IMR-90 (cell line): ENCODE measurements around the gene KRTAP12-4. TPM values are rescaled to one million over a fixed set of nuclear protein-coding genes. Genes with fewer than 3 reads are reported as not detected.

Experiments used
- ATAC-seq: fragments of 200-7000 bp; cut with Tn5 transposase; 2 replicates; pipeline ENCODE4 v1.9.1; 2020; ENCODE audit warnings: low read depth, mild to moderate bottlenecking, moderate library complexity
- BruUV-seq: library from RNA; stranded (reverse); fragments of 400-500 nt; replicated peaks from 2 replicates; lab custom pipeline; 2021; lab: Mats Ljungman, UMichigan
- CTCF ChIA-PET: fragments of 300-600 bp; formaldehyde crosslinking; extraction: SDS; loops from one replicate; lab custom pipeline; 2021; ENCODE audit warnings: antibody characterized with exemption; lab: Yijun Ruan, JAX
- POLR2A ChIA-PET: fragments of 300-600 bp; sonication (Branson Sonifier 250); formaldehyde crosslinking; loops from one replicate; lab custom pipeline; 2022; ENCODE audit warnings: antibody characterized with exemption; ENCODE audit not compliant: unreplicated experiment; lab: Charles Lee
- DNase-seq: peaks from one replicate; pipeline ENCODE4 v3.0.0; 2013
- H2AFZ ChIP-seq: replicated peaks from 2 replicates; pipeline ENCODE3; 2013; ENCODE audit warnings: low read length, mild to moderate bottlenecking; ENCODE audit not compliant: poor library complexity
- H2AK5ac ChIP-seq: 2 replicates; pipeline ENCODE4 v1.6.1; 2013; ENCODE audit warnings: low read depth, low read length, inconsistent platforms
- H2AK9ac ChIP-seq: replicated peaks from 2 replicates; pipeline ENCODE3; 2013; ENCODE audit warnings: mild to moderate bottlenecking, low read depth, low read length, moderate library complexity; ENCODE audit not compliant: poor library complexity
- H2BK120ac ChIP-seq: 2 replicates; pipeline ENCODE4 v1.6.1; 2013; ENCODE audit warnings: low read depth, low read length, inconsistent platforms
- H2BK15ac ChIP-seq: 3 replicates; pipeline ENCODE4 v1.6.1; 2013; ENCODE audit warnings: low read depth, low read length, inconsistent platforms
- H2BK20ac ChIP-seq: 2 replicates; pipeline ENCODE4 v1.6.1; 2013; ENCODE audit warnings: low read depth, mild to moderate bottlenecking, inconsistent platforms, low read length, moderate library complexity
- H2BK5ac ChIP-seq: 2 replicates; pipeline ENCODE4 v1.6.1; 2013; ENCODE audit warnings: mild to moderate bottlenecking, low read depth, low read length, inconsistent platforms; ENCODE audit not compliant: poor library complexity, severe bottlenecking
- H3K14ac ChIP-seq: replicated peaks from 2 replicates; pipeline ENCODE4 v1.6.1; 2013; ENCODE audit warnings: low read depth, low read length, inconsistent platforms
- H3K18ac ChIP-seq: 2 replicates; pipeline ENCODE4 v1.6.1; 2013; ENCODE audit warnings: low read depth, low read length, control low read depth
- H3K23ac ChIP-seq: 2 replicates; pipeline ENCODE4 v1.6.1; 2013; ENCODE audit warnings: low read depth, low read length, inconsistent platforms
- H3K27ac ChIP-seq: 2 replicates; pipeline ENCODE4 v1.5.1; 2013; ENCODE audit warnings: mild to moderate bottlenecking, control low read depth, low read length; ENCODE audit not compliant: insufficient read depth
- H3K27me3 ChIP-seq: 2 replicates; pipeline ENCODE4 v1.6.1; 2013; ENCODE audit warnings: low read length; ENCODE audit not compliant: control insufficient read depth, insufficient read depth
- H3K36me3 ChIP-seq: 2 replicates; pipeline ENCODE4 v1.6.1; 2013; ENCODE audit warnings: low read length, mixed read lengths; ENCODE audit not compliant: control insufficient read depth, insufficient read depth
- H3K4ac ChIP-seq: 2 replicates; pipeline ENCODE4 v1.6.1; 2013; ENCODE audit warnings: low read depth, low read length, inconsistent platforms
- H3K4me1 ChIP-seq: 2 replicates; pipeline ENCODE4 v1.6.1; 2013; ENCODE audit warnings: low read length, mixed read lengths; ENCODE audit not compliant: control insufficient read depth, insufficient read depth
- H3K4me2 ChIP-seq: 2 replicates; pipeline ENCODE4 v1.6.1; 2013; ENCODE audit warnings: low read depth, mild to moderate bottlenecking, control low read depth, low read length, moderate library complexity
- H3K4me3 ChIP-seq: 2 replicates; pipeline ENCODE4 v1.5.1; 2013; ENCODE audit warnings: low read depth, mild to moderate bottlenecking, control low read depth, low read length, moderate library complexity; ENCODE audit not compliant: insufficient read depth
- H3K56ac ChIP-seq: 2 replicates; pipeline ENCODE4 v1.6.1; 2013; ENCODE audit warnings: low read length, inconsistent platforms; ENCODE audit not compliant: insufficient read depth; ENCODE audit errors: extremely low read depth
- H3K79me1 ChIP-seq, 2 experiments: 2 replicates each; pipeline ENCODE4 v1.6.1; 2013; ENCODE audit warnings: low read length in 2 of 2, inconsistent platforms in 1 of 2, low read depth in 1 of 2
- H3K9ac ChIP-seq: 2 replicates; pipeline ENCODE4 v1.6.1; 2013; ENCODE audit warnings: low read depth, low read length, control low read depth
- H3K9me1 ChIP-seq: 2 replicates; pipeline ENCODE4 v1.6.1; 2013; ENCODE audit warnings: low read length, inconsistent platforms; ENCODE audit not compliant: insufficient read depth
- H3K9me3 ChIP-seq: 2 replicates; pipeline ENCODE4 v1.6.1; 2013; ENCODE audit warnings: low read length; ENCODE audit not compliant: control insufficient read depth, insufficient read depth
- H4K20me1 ChIP-seq: 2 replicates; pipeline ENCODE4 v1.6.1; 2013; ENCODE audit warnings: low read length, inconsistent platforms; ENCODE audit not compliant: insufficient read depth
- H4K5ac ChIP-seq: 2 replicates; pipeline ENCODE4 v1.6.1; 2013; ENCODE audit warnings: mild to moderate bottlenecking, low read depth, low read length, control low read depth
- H4K8ac ChIP-seq, 2 experiments: 2 replicates each; pipeline ENCODE4 v1.6.1; 2013; ENCODE audit warnings: low read depth in 2 of 2, low read length in 2 of 2, control low read depth in 1 of 2, inconsistent platforms in 1 of 2
- H4K91ac ChIP-seq: 2 replicates; pipeline ENCODE4 v1.6.1; 2013; ENCODE audit warnings: low read depth, low read length, inconsistent platforms; ENCODE audit not compliant: insufficient read depth
- BHLHE40 ChIP-seq: fragments of 150-350 bp; IDR thresholded peaks from 2 replicates; pipeline ENCODE4 v1.6.1; 2016; ENCODE audit warnings: mild to moderate bottlenecking, low read depth, low read length
- CEBPB ChIP-seq: IDR thresholded peaks from 2 replicates; pipeline ENCODE4 v1.6.1; 2012; ENCODE audit warnings: low read depth, low read length, improper control_type of control experiment
- CHD1 ChIP-seq: IDR thresholded peaks from 2 replicates; pipeline ENCODE4 v1.6.1; 2012; ENCODE audit warnings: low read depth, low read length, improper control_type of control experiment
- FOS ChIP-seq: fragments of 150-350 bp; IDR thresholded peaks from 2 replicates; pipeline ENCODE4 v1.6.1; 2016; ENCODE audit warnings: low read depth, low read length
- NFE2L2 ChIP-seq: fragments of 150-350 bp; IDR thresholded peaks from 2 replicates; pipeline ENCODE4 v1.6.1; 2016; ENCODE audit warnings: low read depth, mild to moderate bottlenecking, low read length
- POLR2A ChIP-seq: IDR thresholded peaks from 2 replicates; pipeline ENCODE4 v1.6.1; 2012; ENCODE audit warnings: mild to moderate bottlenecking, low read depth, low read length
- RFX5 ChIP-seq: IDR thresholded peaks from 2 replicates; pipeline ENCODE4 v1.8.0; 2012; ENCODE audit warnings: low read depth, mild to moderate bottlenecking, low read length, moderate library complexity
- SMC3 ChIP-seq: fragments of 150-350 bp; IDR thresholded peaks from 2 replicates; pipeline ENCODE4 v1.6.1; 2016; ENCODE audit warnings: low read depth, mild to moderate bottlenecking, antibody characterized with exemption, low read length, moderate library complexity
- WGBS, 2 experiments: methylation state at CpG; one replicate each; pipeline versions ENCODE4 v1.1.5 to v1.1.7; 2013; ENCODE audit warnings: missing lambda C conversion rate in 2 of 2; ENCODE audit not compliant: insufficient read length in 1 of 2; ENCODE audit errors: extremely low coverage in 2 of 2; 5-methylcytosine and 5-hydroxymethylcytosine counted together
- dilution Hi-C: fragments of 300-500 bp; cut with HindIII; formaldehyde crosslinking; loops from one replicate; pipeline ENCODE4 v1.14.3; 2018; ENCODE audit warnings: low sequenced_read_pairs; ENCODE audit not compliant: unreplicated experiment
- in situ Hi-C: fragments of 300-500 bp; cut with MboI; formaldehyde crosslinking; loops from 3 replicates; pipeline ENCODE4 v1.14.3; 2019; ENCODE audit warnings: low sequenced_read_pairs, inconsistent platforms, mixed read lengths
- intact Hi-C: fragments of 100-400 bp; cut with micrococcal nuclease; formaldehyde crosslinking; loops from 2 replicates; pipeline ENCODE4 v1.10.0; 2022
- polyA plus RNA-seq, 3 experiments: library from polyadenylated mRNA; depleted of rRNA; stranded (reverse); fragments of >200 nt; gene quantifications; 2 replicates each; pipeline ENCODE4 v1.2.3, GENCODE V29; 2012; ENCODE audit warnings: low replicate concordance in 1 of 3
- total RNA-seq: library from RNA; depleted of rRNA; stranded (reverse); fragments of >200 nt; gene quantifications from 2 replicates; pipeline ENCODE4 v1.2.3, GENCODE V29; 2012
- TF ChIP-seq, protein P1 (sequence below): conservative IDR thresholded peaks from 2 replicates; pipeline ENCODE4 v1.5.1; 2012; ENCODE audit warnings: mild to moderate bottlenecking, low read depth, low read length, improper control_type of control experiment

Gene KRTAP12-4
- total and polyA plus RNA-seq, 2 of the 4 experiments (the other 2 are of a cell fraction) = not detected

DNA sequence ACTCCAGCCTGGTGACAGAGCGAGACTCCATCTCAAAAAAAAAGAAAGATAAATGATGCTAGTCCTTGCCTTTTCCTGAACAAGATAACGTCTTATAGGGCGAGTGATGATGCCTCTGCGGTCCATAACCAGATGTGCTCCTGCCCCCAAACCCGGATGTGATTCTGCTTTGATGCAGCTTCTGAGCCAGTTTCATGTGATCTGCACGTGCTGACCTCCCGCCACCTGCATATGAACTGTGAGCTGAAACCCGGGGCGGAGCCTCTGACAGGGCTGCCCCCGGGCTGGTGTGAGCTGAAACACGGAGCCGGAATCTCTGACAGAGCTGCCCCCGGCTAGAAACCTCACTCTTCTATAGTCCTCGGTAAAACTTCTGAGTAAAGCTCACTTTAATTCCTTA, 1.3 kb downstream of the KRTAP12-4 start:
- H3K4me1 ChIP-seq = no peaks in the 10 kb centered on the region
- H4K5ac ChIP-seq = no peak overlapping the region
- H2AK9ac ChIP-seq = no peak overlapping the region
- no peak overlapping the region for H4K91ac ChIP-seq
- no peak overlapping the region for H3K14ac ChIP-seq
- H3K18ac ChIP-seq = no peak overlapping the region
- no peaks in the 10 kb centered on the region for H3K79me1 ChIP-seq
- H3K4me2 ChIP-seq = no peak overlapping the region
- BruUV-seq = no TSS peak
- intact Hi-C loops (loop anchor here (10.0 kb wide), 1 partner anchor 62 kb away; the partner anchor contains the start of gene TSPEAR), dilution Hi-C loops (no loop called here), in situ Hi-C loops (no loop called here)
- CTCF ChIA-PET = no interaction called here
- no peak overlapping the region for H2BK15ac ChIP-seq
- H3K56ac ChIP-seq = no peak overlapping the region
- no peak for ATAC-seq
- TF ChIP-seq FOS (no peak), CHD1 (no peak), NFE2L2 (no peak), CEBPB (no peak), SMC3 (no peak), POLR2A (no peak), RFX5 (no peak), BHLHE40 (no peak)
- TF ChIP-seq, protein P1, sequence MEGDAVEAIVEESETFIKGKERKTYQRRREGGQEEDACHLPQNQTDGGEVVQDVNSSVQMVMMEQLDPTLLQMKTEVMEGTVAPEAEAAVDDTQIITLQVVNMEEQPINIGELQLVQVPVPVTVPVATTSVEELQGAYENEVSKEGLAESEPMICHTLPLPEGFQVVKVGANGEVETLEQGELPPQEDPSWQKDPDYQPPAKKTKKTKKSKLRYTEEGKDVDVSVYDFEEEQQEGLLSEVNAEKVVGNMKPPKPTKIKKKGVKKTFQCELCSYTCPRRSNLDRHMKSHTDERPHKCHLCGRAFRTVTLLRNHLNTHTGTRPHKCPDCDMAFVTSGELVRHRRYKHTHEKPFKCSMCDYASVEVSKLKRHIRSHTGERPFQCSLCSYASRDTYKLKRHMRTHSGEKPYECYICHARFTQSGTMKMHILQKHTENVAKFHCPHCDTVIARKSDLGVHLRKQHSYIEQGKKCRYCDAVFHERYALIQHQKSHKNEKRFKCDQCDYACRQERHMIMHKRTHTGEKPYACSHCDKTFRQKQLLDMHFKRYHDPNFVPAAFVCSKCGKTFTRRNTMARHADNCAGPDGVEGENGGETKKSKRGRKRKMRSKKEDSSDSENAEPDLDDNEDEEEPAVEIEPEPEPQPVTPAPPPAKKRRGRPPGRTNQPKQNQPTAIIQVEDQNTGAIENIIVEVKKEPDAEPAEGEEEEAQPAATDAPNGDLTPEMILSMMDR = no peak
- no peak overlapping the region for H3K27ac ChIP-seq
- no peak overlapping the region for H2BK120ac ChIP-seq
- H3K4ac ChIP-seq = no peak overlapping the region
- H3K36me3 ChIP-seq = no peaks in the 10 kb centered on the region
- no peak overlapping the region for H4K8ac ChIP-seq
- 15% methylated on average over 4 of the region's 14 CpGs; no CpG with 5 or more reads in 1 of the 2 experiments for WGBS, 2 experiments
- H3K9me1 ChIP-seq = no peaks in the 10 kb centered on the region
- no peak overlapping the region for H3K4me3 ChIP-seq
- no peak overlapping the region for H2AK5ac ChIP-seq
- peaks cover 5% of the 10 kb centered on the region for H3K9me3 ChIP-seq
- H2AFZ ChIP-seq = no peak overlapping the region
- no peak overlapping the region for H3K23ac ChIP-seq
- DNase-seq = no peak
- H4K20me1 ChIP-seq = no peaks in the 10 kb centered on the region
- no peak overlapping the region for H2BK5ac ChIP-seq
- no peaks in the 10 kb centered on the region; the same call in 1 of the 2 replicates for H3K27me3 ChIP-seq
- no peak overlapping the region for H3K9ac ChIP-seq
- no peak overlapping the region for H2BK20ac ChIP-seq
- POLR2A ChIA-PET = no interaction called here
